HG03442 (cell line): ENCODE results near the gene CRMP1.

ENCODE experiments used
- ATAC-seq: cut with Tn5 transposase; IDR thresholded peaks from one replicate; pipeline ENCODE4 v1.9.1; 2021; ENCODE audit warnings: mild to moderate bottlenecking, moderate library complexity; ENCODE audit not compliant: unreplicated experiment

Gene CRMP1

GRCh38 chr4:5890063-5890727, 2.7 kb downstream of the CRMP1 start:
- ATAC-seq: no peak

- ATAC-seq: no peak
Measured at GRCh38 chr4:5889002-5889696, 3.7 kb downstream of the CRMP1 start.

- ATAC-seq: no peak
Measured at GRCh38 chr4:5888222-5889001, 4.5 kb downstream of the CRMP1 start.

- ATAC-seq: no peak
Measured at GRCh38 chr4:5887361-5888221, 5.3 kb downstream of the CRMP1 start.

DNA sequence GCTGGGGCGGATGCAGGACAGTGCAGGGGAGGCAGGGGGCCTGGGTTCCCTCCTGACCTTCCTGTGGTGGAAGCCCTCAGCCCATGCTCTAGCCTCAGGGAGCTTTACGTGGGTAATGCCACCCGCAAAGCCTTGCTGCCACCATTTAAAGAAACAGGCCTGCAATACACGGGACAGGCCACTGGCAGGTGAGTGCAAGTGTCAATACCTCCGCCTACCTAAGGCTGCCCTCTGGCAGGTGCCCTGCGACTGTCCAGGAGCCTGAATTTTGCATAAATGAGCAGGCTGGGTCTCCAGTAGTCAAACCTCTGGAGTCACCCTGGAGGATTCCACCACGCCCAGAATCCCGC, 5.9 kb downstream of the CRMP1 start:
- no peak for ATAC-seq

GRCh38 chr4:5885733-5886132, 7.2 kb downstream of the CRMP1 start:
- no peak for ATAC-seq

- ATAC-seq: no peak
Measured at GRCh38 chr4:5884796-5885195, 8.1 kb downstream of the CRMP1 start.

GRCh38 chr4:5883916-5884315, 9.0 kb downstream of the CRMP1 start:
- no peak for ATAC-seq

GRCh38 chr4:5882947-5883346, 9.9 kb downstream of the CRMP1 start:
- ATAC-seq: no peak

DNA sequence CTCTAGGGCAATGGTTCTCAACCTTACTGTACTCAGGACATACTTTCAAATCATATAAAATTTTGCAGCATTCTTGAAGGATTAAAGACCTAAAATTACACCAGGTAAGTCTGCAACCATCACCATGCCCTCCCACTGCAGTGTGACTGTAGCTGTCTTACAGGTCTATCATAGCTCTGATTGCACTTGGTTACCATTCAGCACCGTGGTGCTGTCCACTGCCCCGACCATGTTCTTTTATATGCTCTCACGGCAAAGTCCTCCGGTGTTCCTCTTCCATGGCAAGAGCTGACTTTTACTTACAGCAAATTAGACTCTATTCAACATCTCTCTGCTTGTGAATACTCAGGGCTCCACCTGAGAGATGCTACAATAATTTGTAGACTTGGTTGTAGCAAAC, 11.5 kb downstream of the CRMP1 start:
- ATAC-seq: no peak

DNA sequence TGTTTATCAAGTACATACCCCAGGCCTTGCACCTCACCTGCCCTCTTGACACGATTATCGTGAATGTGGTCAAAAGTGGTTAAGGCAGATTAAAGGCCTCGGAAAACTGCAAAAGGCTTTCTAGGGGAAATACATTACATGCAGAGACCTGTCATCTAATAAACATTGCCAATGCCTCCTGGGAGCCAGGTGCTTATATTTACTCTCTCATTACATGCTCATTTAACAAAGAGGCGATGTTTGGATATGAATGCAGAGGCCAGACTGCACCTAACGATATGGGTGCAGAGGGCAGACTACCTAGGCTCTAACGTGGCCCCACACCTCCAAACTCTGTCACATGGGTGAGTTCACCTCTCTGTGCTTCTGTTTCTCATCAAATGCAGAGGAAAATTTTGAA, 14.5 kb downstream of the CRMP1 start:
- no peak for ATAC-seq

- ATAC-seq: no peak
Measured at GRCh38 chr4:5877392-5877791, 15.5 kb downstream of the CRMP1 start.

DNA sequence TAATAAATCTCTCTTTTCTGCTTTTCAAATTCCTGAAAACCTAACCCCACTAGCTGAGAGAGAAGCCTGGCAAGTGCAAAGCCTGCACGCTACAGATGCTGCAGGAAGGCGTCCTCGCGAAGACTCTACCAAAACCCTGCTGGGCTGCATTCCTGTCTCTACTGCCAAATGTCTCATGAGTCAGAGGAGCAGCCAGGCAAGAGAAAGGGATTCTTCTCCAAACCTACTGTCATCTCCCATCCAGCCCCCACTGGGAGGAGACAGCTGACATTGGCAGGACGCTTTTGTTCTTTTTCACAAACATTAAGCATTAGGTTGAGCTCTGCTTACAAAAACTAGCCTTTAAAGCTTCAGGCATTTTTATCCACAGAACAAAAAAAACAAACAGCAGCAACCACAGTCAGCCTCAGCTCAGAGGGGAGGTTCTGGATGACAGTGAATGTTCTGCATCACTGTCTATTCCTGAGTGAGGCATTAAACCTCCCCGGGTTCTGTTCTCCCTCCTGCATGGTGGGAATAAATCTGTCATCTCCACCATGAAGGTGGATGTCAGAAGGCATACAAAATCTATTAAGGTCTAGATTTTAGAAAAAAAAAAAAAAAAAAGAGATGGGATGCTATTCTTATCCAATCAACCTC, 18.0 kb downstream of the CRMP1 start:
- ATAC-seq: no peak

- no peak for ATAC-seq
Measured at GRCh38 chr4:5870701-5871100, 22.2 kb downstream of the CRMP1 start.

DNA sequence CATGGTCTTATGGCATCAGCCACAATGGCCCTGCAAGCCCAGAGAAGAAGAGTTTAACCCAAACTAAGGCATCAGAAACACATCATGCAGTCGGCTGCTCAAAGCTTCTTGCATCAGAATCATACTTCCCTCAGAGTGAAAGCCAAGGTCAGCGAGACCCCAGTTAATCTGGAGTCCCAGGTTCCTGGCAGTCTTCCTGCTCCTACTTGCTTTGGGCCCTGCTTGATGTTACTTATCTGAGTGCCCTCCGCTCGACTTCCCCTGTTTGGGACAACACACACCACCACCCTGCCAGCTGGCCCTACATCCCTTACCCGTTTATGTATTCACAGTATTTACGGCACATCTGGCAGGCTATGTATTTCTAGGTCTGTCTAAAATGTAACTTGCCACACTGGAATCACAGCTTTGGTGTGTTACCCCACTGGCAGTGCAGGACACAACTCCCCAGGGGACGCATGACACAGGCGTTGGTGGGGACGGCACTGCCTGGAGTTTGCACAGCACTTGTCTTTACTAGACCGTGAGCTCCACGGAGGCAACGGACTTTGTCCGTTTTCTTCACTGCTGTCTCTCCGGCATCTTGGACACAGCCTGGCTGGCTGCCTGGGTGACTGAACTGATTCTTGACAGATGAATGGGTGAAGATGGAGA, 22.8 kb downstream of the CRMP1 start:
- ATAC-seq: no peak

DNA sequence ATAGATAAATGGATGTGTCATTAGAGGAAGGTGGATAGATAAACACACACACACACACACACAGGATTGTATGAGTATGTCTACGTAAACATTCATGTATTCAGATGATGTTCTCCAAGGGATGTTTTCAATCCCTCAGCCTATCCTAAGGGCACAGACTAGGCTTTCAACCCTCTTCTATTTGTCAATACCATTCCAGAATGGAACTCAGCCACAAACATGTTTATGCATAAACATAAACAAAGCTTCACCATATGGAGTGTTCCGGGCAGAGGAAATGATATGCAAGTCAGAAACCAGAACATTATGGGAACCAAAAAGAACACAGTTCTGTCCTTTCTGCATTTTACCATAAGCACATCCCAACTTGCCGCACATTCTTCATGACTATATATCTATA, 25.0 kb downstream of the CRMP1 start:
- ATAC-seq: no peak

DNA sequence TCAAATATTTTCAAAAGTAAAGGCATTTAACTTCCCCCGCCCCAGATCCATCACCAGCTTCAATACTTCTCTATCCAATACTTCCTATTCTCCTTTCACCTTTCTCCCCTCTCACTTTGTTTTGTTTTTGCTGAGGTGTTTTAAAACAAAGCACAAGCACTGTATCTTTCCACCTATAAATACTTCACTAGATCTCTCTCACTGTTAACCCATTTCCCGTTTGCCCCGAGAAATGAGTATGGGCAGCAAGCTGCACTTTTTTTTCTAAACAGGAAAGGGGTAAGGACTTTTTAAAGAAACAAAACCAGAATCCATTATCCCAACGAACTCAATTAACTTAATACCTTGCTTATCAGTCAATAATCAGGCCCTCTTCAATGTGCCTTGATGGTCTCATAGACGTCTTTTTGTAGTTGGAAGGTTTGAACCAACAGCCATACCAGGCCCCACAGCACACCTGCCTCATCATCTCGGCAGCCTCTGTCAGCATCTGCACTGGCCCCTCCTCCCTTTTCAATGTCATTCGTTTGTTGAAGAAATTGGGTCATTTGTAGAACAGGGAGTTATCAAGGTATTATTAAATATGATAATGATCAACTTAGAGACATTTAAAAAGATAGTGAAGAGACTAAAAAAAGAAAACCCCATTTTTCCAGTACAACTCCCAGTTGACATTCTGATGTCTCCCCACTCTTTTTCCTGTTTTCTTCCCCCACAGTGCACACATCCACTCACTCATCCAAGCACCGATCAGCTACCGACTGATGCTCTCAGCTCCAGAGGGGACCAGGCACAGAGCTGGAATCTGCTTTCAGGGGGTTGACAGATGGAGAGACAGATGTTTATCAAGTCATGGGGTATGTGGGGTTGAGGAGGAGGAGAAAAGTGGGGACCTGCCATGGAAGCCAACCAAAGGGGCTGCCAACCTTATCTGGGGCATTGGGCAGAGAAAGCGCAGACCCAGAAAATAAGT, 25.8 kb downstream of the CRMP1 start:
- ATAC-seq: no peak

GRCh38 chr4:5865896-5866599, 26.8 kb downstream of the CRMP1 start:
- no peak for ATAC-seq
